Motor neuron (in vitro differentiated cells): ENCODE data around the gene BTRC. TPM values are rescaled to one million over a fixed set of nuclear protein-coding genes. Genes with fewer than 3 reads are reported as not detected.
A peak's percentile ranks its signal among the peaks of the same experiment; 100 is the strongest.
"Not testable (repeated sequence)": the region's sequence is repeated elsewhere in the genome, so short reads cannot be mapped to it uniquely, and the experiment has no call there.

Source experiments
- ATAC-seq, 8 experiments: fragments of 200-7000 bp; cut with Tn5 transposase; replicated peaks in 6 of 8; 2 replicates each; pipeline ENCODE4 v1.8.0; 2021; ENCODE audit warnings: mild to moderate bottlenecking in 8 of 8, moderate library complexity in 8 of 8
- H3K27ac ChIP-seq, 2 donors: fragments of 250-450 bp; sonication (Bioruptor Pico); 2 replicates each; pipeline ENCODE4 v1.9.0; 2021; ENCODE audit warnings: antibody characterized with exemption in 2 of 2, mild to moderate bottlenecking in 2 of 2, moderate library complexity in 1 of 2
- H3K4me1 ChIP-seq, 2 donors: fragments of 250-450 bp; sonication (Bioruptor Pico); replicated peaks in 1 of 2; 2 replicates each; pipeline ENCODE4 v1.6.1; 2021; ENCODE audit warnings: antibody characterized with exemption in 2 of 2, mild to moderate bottlenecking in 2 of 2, moderate library complexity in 1 of 2
- H3K4me3 ChIP-seq, 5 donors: fragments of 250-450 bp; sonication (Bioruptor Pico); 2 replicates each; pipeline ENCODE4 v1.9.0; 2021; ENCODE audit warnings: antibody characterized with exemption in 5 of 5, mild to moderate bottlenecking in 5 of 5, moderate library complexity in 4 of 5
- WGBS, 10 experiments: fragments of 450-650 bp; shearing (Covaris generic); methylation state at CpG; one replicate each; pipeline ENCODE4 v1.0.0; 2022; 5-methylcytosine and 5-hydroxymethylcytosine counted together
- in situ Hi-C, 9 experiments: fragments of 400-800 bp; cut with MboI; loops; one replicate each; pipeline ENCODE4 v1.15.0; 2021; ENCODE audit warnings: low sequenced_read_pairs in 9 of 9, low pct_unique_long_range_greater_than_20kb in 2 of 9; ENCODE audit not compliant: unreplicated experiment in 9 of 9
- total RNA-seq, 8 experiments: library from RNA; unstranded; fragments of 300-600 nt; gene quantifications; 2 replicates each; pipeline versions ENCODE4 v1.2.3 to v1.2.4, GENCODE V29; 2022

BTRC gene
- total RNA-seq, 8 experiments from 2014 or later = 18.5 to 27.5 (median 20.1) TPM

DNA sequence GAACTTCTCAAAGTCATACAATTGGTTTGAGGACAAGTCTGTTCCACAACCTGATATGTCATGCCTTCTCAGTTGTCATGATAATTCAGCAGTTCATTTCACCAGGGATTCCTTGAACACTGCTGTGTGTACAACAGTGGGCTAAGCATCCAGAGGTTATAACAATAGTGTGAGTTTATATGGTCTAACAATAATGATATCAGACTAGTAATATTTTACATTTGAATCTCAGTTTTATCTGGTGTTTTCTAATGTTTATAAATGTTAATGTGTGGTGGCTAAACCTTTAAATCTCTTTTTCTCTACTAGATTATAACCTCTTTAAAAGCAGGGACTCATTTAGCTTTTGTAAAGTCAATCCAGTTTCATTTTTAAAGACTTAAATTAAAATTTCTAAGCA lies 48.7 kb downstream of the BTRC start:
- ATAC-seq = no peak
- Histone ChIP-seq H3K4me1 (peaks cover 8 to 14% of the 10 kb centered on the region in 2 donors), H3K4me3 (no peak overlapping the region), H3K27ac (no peak overlapping the region)
- in situ Hi-C loops = no loop called here

DNA sequence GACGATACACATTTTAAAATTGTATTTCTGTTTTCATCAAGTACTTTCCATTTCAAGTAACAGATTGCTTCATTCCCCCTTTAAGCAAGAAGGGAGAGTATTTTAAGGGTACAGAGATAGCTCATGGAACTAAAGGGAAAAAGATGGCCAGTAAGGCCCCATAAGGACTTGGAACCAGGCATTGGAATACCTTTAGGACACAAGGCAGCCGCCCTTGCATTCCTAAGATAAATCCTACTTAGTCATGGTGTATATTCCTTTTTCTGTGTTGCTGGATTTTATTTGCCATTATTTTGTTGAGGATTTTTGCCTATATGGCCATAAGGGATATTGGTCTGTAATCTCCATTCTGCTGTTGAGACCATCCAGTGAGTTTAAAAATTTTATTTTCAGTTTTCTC lies 49.2 kb downstream of the BTRC start:
- Histone ChIP-seq H3K4me3 (no peak overlapping the region), H3K27ac (no peak overlapping the region), H3K4me1 (peaks cover 6 to 10% of the 10 kb centered on the region in 2 donors)
- peak in 1 of 8 experiments; percentile 20 for ATAC-seq
- in situ Hi-C loops = no loop called here
- WGBS, 10 experiments = 44 to 100% (median 86%) methylated on average over 1 to 2 of the region's 2 CpGs; no CpG with 5 or more reads in 1 of the 10 experiments

GRCh38 chr10:101405001-101405400 lies 51.0 kb downstream of the BTRC start:
- Histone ChIP-seq H3K4me1 (peaks cover 4 to 6% of the 10 kb centered on the region in 2 donors), H3K27ac (no peak overlapping the region), H3K4me3 (no peak overlapping the region)
- WGBS, 10 experiments = 80 to 100% (median 94%) methylated on average over 1 to 2 of the region's 2 CpGs; no CpG with 5 or more reads in 2 of the 10 experiments
- in situ Hi-C loops = no loop called here
- ATAC-seq = no peak

- ATAC-seq = no peak
- in situ Hi-C loops = no loop called here
- no peak overlapping the region for H3K27ac ChIP-seq
Observed at GRCh38 chr10:101411598-101411997, 57.6 kb downstream of the BTRC start.

GRCh38 chr10:101414034-101414433 lies 60.1 kb downstream of the BTRC start:
- Histone ChIP-seq H3K27ac (no peak overlapping the region), H3K4me3 (no peak overlapping the region), H3K4me1 (no peaks in the 10 kb centered on the region)
- in situ Hi-C loops = no loop called here
- peak in 2 of 8 experiments; percentile 39 to 59 for ATAC-seq
- WGBS, 10 experiments = 17 to 95% (median 65%) methylated on average over 1 to 2 of the region's 2 CpGs; no CpG with 5 or more reads in 3 of the 10 experiments

More at GRCh38 chr10:101411598-101411997, 57.6 kb downstream of the BTRC start:
- no peak overlapping the region for H3K4me3 ChIP-seq
- H3K4me1 ChIP-seq = no peaks in the 10 kb centered on the region

GRCh38 chr10:101415884-101416283 lies 61.9 kb downstream of the BTRC start:
- Histone ChIP-seq H3K4me3 (no peak overlapping the region), H3K27ac (no peak overlapping the region), H3K4me1 (no peaks in the 10 kb centered on the region)
- 79 to 100% (median 100%) methylated on average over 1 to 3 of the region's 3 CpGs; no CpG with 5 or more reads in 4 of the 10 experiments for WGBS, 10 experiments
- in situ Hi-C loops = no loop called here
- ATAC-seq = no peak

GRCh38 chr10:101421967-101422366 lies 68.0 kb downstream of the BTRC start:
- H3K4me1 ChIP-seq, H3K4me3 ChIP-seq, in situ Hi-C loops, H3K27ac ChIP-seq, ATAC-seq: not testable (repeated sequence)
- WGBS, 10 experiments = no CpG with 5 or more reads among the region's 1 CpG

GRCh38 chr10:101425535-101425934 lies 71.6 kb downstream of the BTRC start:
- in situ Hi-C loops = loop anchor here in 2 of 9 experiments (25.0 kb wide), 2 partner anchors 113 to 213 kb away; no protein-coding TSS in a partner anchor
- H3K4me1 ChIP-seq = no peaks in the 10 kb centered on the region
- WGBS, 10 experiments = 43 to 100% (median 95%) methylated on average over 1 to 4 of the region's 4 CpGs
- H3K27ac ChIP-seq = no peak overlapping the region
- no peak for ATAC-seq
- no peak overlapping the region for H3K4me3 ChIP-seq

GRCh38 chr10:101428036-101428435 lies 74.1 kb downstream of the BTRC start:
- WGBS, 10 experiments = 72 to 100% (median 97%) methylated on average over 1 to 3 of the region's 3 CpGs; no CpG with 5 or more reads in 1 of the 10 experiments
- Histone ChIP-seq H3K4me3 (no peak overlapping the region), H3K4me1 (no peaks in the 10 kb centered on the region), H3K27ac (no peak overlapping the region)
- ATAC-seq = no peak
- in situ Hi-C loops = loop anchor here in 2 of 9 experiments (25.0 kb wide), 2 partner anchors 116 to 216 kb away; no protein-coding TSS in a partner anchor

DNA sequence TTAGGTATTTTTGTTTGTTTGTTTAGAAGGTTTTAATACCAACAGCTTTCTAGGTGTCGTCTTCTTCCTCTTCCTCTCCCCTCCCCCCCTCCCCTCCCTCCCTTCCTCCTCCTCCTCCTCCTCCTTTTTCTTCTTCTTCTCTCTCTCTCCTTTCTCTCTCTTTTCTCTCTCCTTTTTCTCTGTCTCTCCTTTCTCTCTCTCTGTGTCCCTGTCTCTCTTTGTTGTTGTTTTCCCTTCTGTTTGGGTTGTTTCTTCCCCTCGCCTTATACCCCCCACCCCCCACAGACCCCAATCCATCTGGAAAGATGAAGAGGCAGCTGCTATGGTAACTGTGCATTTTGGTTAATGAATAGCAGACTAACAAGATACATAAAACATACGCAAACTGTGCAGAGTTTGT lies 75.5 kb downstream of the BTRC start:
- H3K4me1 ChIP-seq = no peaks in the 10 kb centered on the region
- H3K27ac ChIP-seq = no peak overlapping the region
- WGBS, 10 experiments = no CpG with 5 or more reads among the region's 3 CpGs
- no peak for ATAC-seq
- in situ Hi-C loops = loop anchor here in 2 of 9 experiments (25.0 kb wide), 2 partner anchors 117 to 217 kb away; no protein-coding TSS in a partner anchor
- H3K4me3 ChIP-seq = no peak overlapping the region

DNA sequence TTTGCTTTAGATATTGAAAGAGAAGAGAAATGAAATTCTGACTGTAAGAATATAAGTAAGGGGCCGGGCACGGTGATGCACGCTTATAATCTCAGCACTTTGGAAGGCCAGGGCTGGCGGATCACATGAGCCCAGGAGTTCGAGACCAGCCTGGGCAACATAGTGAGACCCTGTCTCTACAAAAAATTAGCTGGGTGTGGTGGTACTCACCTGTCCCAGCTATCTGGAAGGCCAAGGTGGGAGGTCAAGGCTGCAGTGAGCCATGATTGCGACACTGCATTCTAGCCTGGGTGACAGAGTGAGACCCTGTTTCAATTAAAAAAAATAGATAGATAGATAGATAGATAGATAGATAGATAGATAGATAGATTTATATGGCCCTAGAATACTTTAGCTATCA lies 82.3 kb downstream of the BTRC start:
- Histone ChIP-seq H3K27ac (no peak overlapping the region), H3K4me1 (peaks cover 0 to 5% of the 10 kb centered on the region in 2 donors), H3K4me3 (no peak overlapping the region)
- in situ Hi-C loops = loop anchor here in 2 of 9 experiments (25.0 kb wide), 2 partner anchors 124 to 224 kb away; no protein-coding TSS in a partner anchor
- ATAC-seq = no peak
- WGBS, 10 experiments = 82 to 100% (median 98%) methylated on average over 1 to 6 of the region's 6 CpGs

- 60 to 100% (median 83%) methylated on average over 1 to 5 of the region's 5 CpGs for WGBS, 10 experiments
- Histone ChIP-seq H3K4me3 (no peak overlapping the region), H3K27ac (no peak overlapping the region), H3K4me1 (peaks cover 9 to 26% of the 10 kb centered on the region in 2 donors)
- in situ Hi-C loops = loop anchor here in 2 of 9 experiments (25.0 kb wide), 2 partner anchors 127 to 227 kb away; no protein-coding TSS in a partner anchor
- ATAC-seq = no peak
Observed at GRCh38 chr10:101438881-101439391, 85.0 kb downstream of the BTRC start.

DNA sequence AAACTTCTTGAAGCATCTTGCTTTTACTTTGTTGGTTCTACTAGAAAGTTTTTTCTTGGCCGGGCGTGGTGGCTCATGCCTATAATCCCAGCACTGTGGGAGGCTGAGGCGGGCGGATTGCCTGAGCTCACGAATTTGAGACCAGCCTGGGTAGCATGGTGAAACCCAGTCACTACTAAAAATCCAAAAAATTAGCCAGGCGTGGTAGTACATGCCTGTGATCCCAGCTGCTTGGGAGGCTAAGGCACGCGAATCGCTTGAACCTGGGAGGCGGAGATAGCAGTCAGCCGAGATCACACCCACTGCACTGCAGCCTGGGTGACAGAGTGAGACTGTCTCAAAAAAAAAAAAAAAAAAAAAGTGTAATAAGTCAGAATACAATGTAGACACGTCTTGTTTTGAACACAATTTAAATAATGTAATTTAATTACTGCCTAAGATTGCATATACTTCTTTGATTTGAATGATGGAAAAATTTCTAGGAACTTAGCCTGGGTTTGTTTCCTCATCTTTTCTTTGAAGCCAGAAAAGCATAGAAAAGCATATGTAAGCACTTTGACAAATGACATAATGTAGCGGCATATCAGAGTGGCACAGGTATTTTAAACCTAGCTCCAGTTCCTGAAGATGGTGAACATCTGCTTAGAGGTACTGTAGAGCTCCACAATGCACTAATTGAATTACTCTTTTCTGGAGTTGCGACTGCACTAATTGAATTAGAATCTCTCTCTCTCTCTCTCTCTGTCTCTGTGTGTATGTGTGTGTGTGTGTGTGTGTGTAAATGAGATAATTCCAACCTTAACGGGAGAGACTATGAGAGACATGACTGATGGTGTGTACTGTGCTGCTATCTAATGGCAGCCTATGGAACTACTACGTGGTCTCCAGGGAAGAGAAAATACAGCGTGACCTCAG lies 87.8 kb downstream of the BTRC start:
- Histone ChIP-seq H3K4me3 (no peak overlapping the region), H3K27ac (no peak overlapping the region), H3K4me1 (peaks cover 19 to 54% of the 10 kb centered on the region in 2 donors)
- in situ Hi-C loops = loop anchor here in 3 of 9 experiments (10.0 to 25.0 kb wide), 3 partner anchors 129 to 229 kb away; no protein-coding TSS in a partner anchor
- WGBS, 10 experiments = 40 to 65% (median 55%) methylated on average over 1 to 14 of the region's 17 CpGs; no CpG with 5 or more reads in 1 of the 10 experiments
- ATAC-seq = peak; percentile 85 to 95 (median 90)
